ENCODE measurements around the gene TEX52.
"Not testable (repeated sequence)": the region's sequence is repeated elsewhere in the genome, so short reads cannot be mapped to it uniquely, and the experiment has no call there.

Gene TEX52

GRCh38 chr12:2857021-2857431, at the start of gene TEX52:
TEX52 (minus strand) TSS chr12:2857039; CDS start chr12:2857026, 13 bp downstream.
- no peak for DNase-seq

- no peak for DNase-seq
Observed at GRCh38 chr12:2904260-2904659, 47.4 kb upstream of the TEX52 start.

- DNase-seq = no peak
Observed at GRCh38 chr12:2902272-2902880, 45.5 kb upstream of the TEX52 start.

GRCh38 chr12:2900642-2901041, 43.8 kb upstream of the TEX52 start:
- no peak for DNase-seq

GRCh38 chr12:2897418-2897817, 40.6 kb upstream of the TEX52 start:
- DNase-seq = no peak

- DNase-seq = no peak
Observed at GRCh38 chr12:2895511-2895910, 38.7 kb upstream of the TEX52 start.

GRCh38 chr12:2895051-2895451, 38.2 kb upstream of the TEX52 start:
- no peak for DNase-seq

GRCh38 chr12:2893007-2893406, 36.2 kb upstream of the TEX52 start:
- peak in 1 of 2 experiments; percentile 26 for DNase-seq

GRCh38 chr12:2892246-2892645, 35.4 kb upstream of the TEX52 start:
- DNase-seq = no peak

- peak in 1 of 2 experiments; percentile 63 for DNase-seq
Observed at GRCh38 chr12:2891240-2892053, 34.6 kb upstream of the TEX52 start.

- DNase-seq = peak; percentile 96 to 99
Observed at GRCh38 chr12:2890388-2891239, 33.8 kb upstream of the TEX52 start, which contains the start of gene TULP3. TULP3 (plus strand) TSS chr12:2890891; CDS start chr12:2890948, 57 bp downstream.

GRCh38 chr12:2890001-2890387, 33.2 kb upstream of the TEX52 start:
- peak in 1 of 2 experiments; percentile 51 for DNase-seq

GRCh38 chr12:2886768-2887450, 30.1 kb upstream of the TEX52 start:
- no peak for DNase-seq

- DNase-seq = no peak
Observed at GRCh38 chr12:2884810-2885209, 28.0 kb upstream of the TEX52 start.

- DNase-seq = no peak
Observed at GRCh38 chr12:2879853-2880252, 23.0 kb upstream of the TEX52 start.

- no peak for DNase-seq
Observed at GRCh38 chr12:2877953-2878732, 21.3 kb upstream of the TEX52 start.

- peak; percentile 43 to 84 for DNase-seq
Observed at GRCh38 chr12:2877047-2877952, 20.5 kb upstream of the TEX52 start, which contains the start of the genes FOXM1 and RHNO1. FOXM1 (minus strand) TSS chr12:2877174; CDS start chr12:2874478, 2,696 bp downstream. RHNO1 (plus strand) TSS chr12:2877223; CDS start chr12:2885367, 8,144 bp downstream.

- peak in 1 of 2 experiments; percentile 64 for DNase-seq
Observed at GRCh38 chr12:2876431-2877046, 19.7 kb upstream of the TEX52 start.

GRCh38 chr12:2868986-2869632, 12.3 kb upstream of the TEX52 start:
- not testable (repeated sequence) for DNase-seq
